ENCODE measurements around the gene TXNL1. TPM values are rescaled to one million over a fixed set of nuclear protein-coding genes. Genes with fewer than 3 reads are reported as not detected.

The TXNL1 gene
- total RNA-seq, 4 donors from 2014 or later, result 100 to 125 (median 116) TPM

DNA sequence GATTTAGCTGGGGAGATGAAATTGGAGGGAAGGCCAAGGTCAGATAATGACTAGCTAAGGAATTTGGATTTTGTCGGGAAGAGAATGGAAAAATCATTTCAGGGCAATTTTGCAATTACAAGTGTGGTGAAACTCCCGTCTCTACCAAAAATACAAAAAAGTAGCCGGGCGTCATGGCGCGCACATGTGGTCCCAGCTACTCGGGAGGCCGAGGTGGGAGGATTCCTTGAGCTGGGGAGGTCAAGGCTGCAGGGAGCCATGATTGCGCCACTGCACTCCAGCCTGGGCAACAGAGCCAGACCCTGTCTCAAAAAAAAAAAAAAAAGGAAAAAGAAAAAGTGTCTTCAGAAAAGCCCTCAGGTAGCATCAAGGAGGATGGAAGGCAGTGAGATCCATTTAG, 1.2 kb upstream of the TXNL1 start:
- Histone ChIP-seq H3K9me3 (no peaks in the 10 kb centered on the region), H3K36me3 (no peaks in the 10 kb centered on the region), H3K4me3 (no peak overlapping the region), H3K27me3 (no peaks in the 10 kb centered on the region), H3K27ac (peak overlapping the region in 1 of 4 donors; percentile 99), H3K4me1 (peaks cover 23 to 31% of the 10 kb centered on the region in 2 donors)
- in situ Hi-C loops (cut with MboI; ENCODE audit: low sequenced_read_pairs in 4 of 4) (no loop called here), intact Hi-C loops (cut with DNase I; ENCODE audit: low total_unique reads) (loop anchor here (10.0 kb wide), 1 partner anchor 1055 kb away; the partner anchor contains the start of gene TCF4)
- DNase-seq (no peak), ATAC-seq (no peak)
- TF ChIP-seq POLR2A (IDR thresholded peaks at IDR 0.05), result no peak
- TF ChIP-seq, protein P1, sequence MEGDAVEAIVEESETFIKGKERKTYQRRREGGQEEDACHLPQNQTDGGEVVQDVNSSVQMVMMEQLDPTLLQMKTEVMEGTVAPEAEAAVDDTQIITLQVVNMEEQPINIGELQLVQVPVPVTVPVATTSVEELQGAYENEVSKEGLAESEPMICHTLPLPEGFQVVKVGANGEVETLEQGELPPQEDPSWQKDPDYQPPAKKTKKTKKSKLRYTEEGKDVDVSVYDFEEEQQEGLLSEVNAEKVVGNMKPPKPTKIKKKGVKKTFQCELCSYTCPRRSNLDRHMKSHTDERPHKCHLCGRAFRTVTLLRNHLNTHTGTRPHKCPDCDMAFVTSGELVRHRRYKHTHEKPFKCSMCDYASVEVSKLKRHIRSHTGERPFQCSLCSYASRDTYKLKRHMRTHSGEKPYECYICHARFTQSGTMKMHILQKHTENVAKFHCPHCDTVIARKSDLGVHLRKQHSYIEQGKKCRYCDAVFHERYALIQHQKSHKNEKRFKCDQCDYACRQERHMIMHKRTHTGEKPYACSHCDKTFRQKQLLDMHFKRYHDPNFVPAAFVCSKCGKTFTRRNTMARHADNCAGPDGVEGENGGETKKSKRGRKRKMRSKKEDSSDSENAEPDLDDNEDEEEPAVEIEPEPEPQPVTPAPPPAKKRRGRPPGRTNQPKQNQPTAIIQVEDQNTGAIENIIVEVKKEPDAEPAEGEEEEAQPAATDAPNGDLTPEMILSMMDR (IDR thresholded peaks at IDR 0.05 in 4 of 5, conservative IDR thresholded peaks at IDR 0.05 in 1 of 5), result no peak

DNA sequence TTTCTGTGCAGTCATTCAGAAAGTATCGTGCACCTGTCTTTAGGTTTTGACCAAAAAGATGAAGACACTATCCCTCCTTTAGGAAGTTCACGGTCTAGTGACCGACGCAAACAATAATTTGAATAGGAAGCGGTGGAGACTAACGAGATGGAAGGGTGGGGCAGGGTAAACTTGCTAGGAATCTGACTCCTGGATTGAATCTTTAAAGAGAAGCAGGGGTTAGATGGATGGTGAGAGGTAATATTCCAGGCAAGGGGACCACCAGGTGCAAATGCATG, 651 bp upstream of the TXNL1 start:
- in situ Hi-C loops (cut with MboI; ENCODE audit: low sequenced_read_pairs in 4 of 4) (no loop called here), intact Hi-C loops (cut with DNase I; ENCODE audit: low total_unique reads) (loop anchor here (10.0 kb wide), 1 partner anchor 1054 kb away; the partner anchor contains the start of gene TCF4)
- peak; percentile 2 to 3 for ATAC-seq
- no peaks in the 10 kb centered on the region for H3K9me3 ChIP-seq
- H3K4me3 ChIP-seq, result peak overlapping the region; percentile 63 to 96 (median 94)
- DNase-seq, result no peak
- H3K27ac ChIP-seq, result peak overlapping the region; percentile 97 to 99 (median 98)
- no peaks in the 10 kb centered on the region for H3K36me3 ChIP-seq
- H3K4me1 ChIP-seq, result peaks cover 23 to 36% of the 10 kb centered on the region in 2 donors
- TF ChIP-seq, protein P1 (IDR thresholded peaks at IDR 0.05 in 4 of 5, conservative IDR thresholded peaks at IDR 0.05 in 1 of 5), result no peak
- no peak for TF ChIP-seq POLR2A (IDR thresholded peaks at IDR 0.05)
- H3K27me3 ChIP-seq, result no peaks in the 10 kb centered on the region

DNA sequence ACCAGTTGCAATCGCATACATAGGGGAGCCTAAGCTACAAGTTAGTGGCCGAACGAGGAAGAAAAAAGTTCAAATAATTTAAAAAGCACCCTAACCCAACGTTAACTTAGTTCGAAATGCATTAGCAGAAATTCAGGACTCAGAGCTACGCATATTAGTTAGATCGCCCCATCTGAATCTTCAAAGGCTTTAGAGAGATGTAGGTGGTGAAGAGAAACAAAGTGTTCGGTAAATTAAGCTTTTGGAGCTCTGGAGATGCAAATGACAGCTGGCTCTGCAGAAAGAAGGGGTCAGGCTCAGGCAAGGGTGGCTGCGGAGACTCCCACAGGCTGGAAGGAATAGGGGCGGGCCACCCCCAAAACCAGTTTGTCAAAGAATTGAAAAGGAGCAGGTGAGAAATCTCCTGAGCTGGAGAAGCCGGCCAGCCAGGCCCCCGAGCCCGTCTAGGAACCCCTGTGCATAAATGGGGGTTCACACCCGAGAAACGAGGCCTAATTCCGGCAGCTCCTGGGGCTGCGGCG, 621 bp downstream of the TXNL1 start:
- TF ChIP-seq, protein P1 (IDR thresholded peaks at IDR 0.05 in 4 of 5, conservative IDR thresholded peaks at IDR 0.05 in 1 of 5), result no peak
- TF ChIP-seq POLR2A (IDR thresholded peaks at IDR 0.05), result no peak
- H3K9me3 ChIP-seq, result no peaks in the 10 kb centered on the region
- peak overlapping the region; percentile 92 to 96 (median 94) for H3K4me3 ChIP-seq
- peaks cover 0 to 2% of the 10 kb centered on the region in 2 donors for H3K36me3 ChIP-seq
- H3K27me3 ChIP-seq, result no peaks in the 10 kb centered on the region
- H3K27ac ChIP-seq, result peak overlapping the region; percentile 97 to 99 (median 98)
- DNase-seq, result no peak
- in situ Hi-C loops (cut with MboI; ENCODE audit: low sequenced_read_pairs in 4 of 4) (no loop called here), intact Hi-C loops (cut with DNase I; ENCODE audit: low total_unique reads) (loop anchor here (1.0 to 10.0 kb wide), 2 partner anchors 14 to 1053 kb away; partner anchors contain the start of genes TCF4 and WDR7)
- H3K4me1 ChIP-seq, result peaks cover 23 to 37% of the 10 kb centered on the region in 2 donors
- peak; percentile 6 to 13 for ATAC-seq

DNA sequence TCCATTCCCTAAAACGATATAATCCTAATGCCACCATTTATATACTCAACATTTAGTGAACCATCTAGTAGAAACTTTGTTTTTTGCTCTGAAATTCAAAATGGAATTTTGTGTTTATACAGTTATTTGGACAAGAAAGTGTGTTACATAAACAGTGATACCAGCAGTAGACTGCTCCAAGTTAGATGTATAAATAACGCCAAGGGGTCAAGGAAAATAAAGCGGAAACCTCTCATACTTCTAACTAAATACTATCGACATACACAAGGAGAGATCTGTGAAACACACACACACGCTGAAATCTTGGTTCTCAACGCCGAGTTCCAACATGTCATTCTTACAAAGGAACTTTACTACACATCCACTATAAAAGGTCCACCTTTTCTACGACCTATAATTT, 1.2 kb downstream of the TXNL1 start:
- Histone ChIP-seq H3K4me1 (peaks cover 23 to 37% of the 10 kb centered on the region in 2 donors), H3K27me3 (no peaks in the 10 kb centered on the region), H3K36me3 (peaks cover 0 to 7% of the 10 kb centered on the region in 2 donors), H3K9me3 (no peaks in the 10 kb centered on the region), H3K27ac (peak overlapping the region; percentile 97 to 99 (median 98)), H3K4me3 (peak overlapping the region; percentile 92 to 96 (median 94))
- intact Hi-C loops (cut with DNase I; ENCODE audit: low total_unique reads) (loop anchor here (10.0 kb wide), 1 partner anchor 1052 kb away; the partner anchor contains the start of gene TCF4), in situ Hi-C loops (cut with MboI; ENCODE audit: low sequenced_read_pairs in 4 of 4) (no loop called here)
- DNase-seq (no peak), ATAC-seq (no peak)
- TF ChIP-seq POLR2A (IDR thresholded peaks at IDR 0.05), result no peak
- TF ChIP-seq, protein P1 (IDR thresholded peaks at IDR 0.05 in 4 of 5, conservative IDR thresholded peaks at IDR 0.05 in 1 of 5), result no peak

Data from gastrocnemius medialis (tissue), 4 donors.